ENCODE results near the gene FARSB. TPM values are rescaled to one million over a fixed set of nuclear protein-coding genes. Genes with fewer than 3 reads are reported as not detected.

FARSB gene
- total and polyA plus RNA-seq, 4 donors, result 9.5 to 17.0 (median 15.5) TPM

- H3K27ac ChIP-seq (ENCODE audit: low read depth in 1 of 2, low read length in 1 of 2), result no peak overlapping the region
- no peak overlapping the region for H3K9ac ChIP-seq (ENCODE audit: insufficient read depth in 1 of 2, low read length in 2 of 2)
- WGBS, 2 donors, result 56 to 67% methylated on average over 3 of the region's 3 CpGs
- H3K4me1 ChIP-seq (ENCODE audit: control insufficient read depth in 5 of 5, insufficient read depth in 5 of 5, low read length in 5 of 5), result peaks cover 0 to 2% (median 0%) of the 10 kb centered on the region in 5 donors
- H3K9me3 ChIP-seq (ENCODE audit: control insufficient read depth in 4 of 4, insufficient read depth in 3 of 4, low read length in 3 of 4), result no peaks in the 10 kb centered on the region
- no peaks in the 10 kb centered on the region for H3K27me3 ChIP-seq (ENCODE audit: control insufficient read depth in 3 of 3, insufficient read depth in 3 of 3, low read length in 2 of 3)
- H3K36me3 ChIP-seq (ENCODE audit: control insufficient read depth in 4 of 4, insufficient read depth in 4 of 4, low read length in 4 of 4), result no peaks in the 10 kb centered on the region
- DNase-seq, result no peak
- no peak overlapping the region for H3K4me3 ChIP-seq
- ATAC-seq (ENCODE audit: insufficient read depth, low FRiP score), result no peak
- TF ChIP-seq CTCF (IDR thresholded peaks at IDR 0.05; ENCODE audit: control extremely low read depth, extremely low read depth), result no peak
Measured at GRCh38 chr2:222663479-222663878, 7.6 kb upstream of the FARSB start.

- no peak overlapping the region for H3K27ac ChIP-seq (ENCODE audit: low read depth in 1 of 2, low read length in 1 of 2)
- no peaks in the 10 kb centered on the region for H3K9me3 ChIP-seq (ENCODE audit: control insufficient read depth in 4 of 4, insufficient read depth in 3 of 4, low read length in 3 of 4)
- peaks cover 0 to 3% (median 0%) of the 10 kb centered on the region in 4 donors for H3K36me3 ChIP-seq (ENCODE audit: control insufficient read depth in 4 of 4, insufficient read depth in 4 of 4, low read length in 4 of 4)
- peaks cover 4 to 18% (median 6%) of the 10 kb centered on the region in 5 donors for H3K4me1 ChIP-seq (ENCODE audit: control insufficient read depth in 5 of 5, insufficient read depth in 5 of 5, low read length in 5 of 5)
- ATAC-seq (ENCODE audit: insufficient read depth, low FRiP score), result no peak
- WGBS, 2 donors, result 23% methylated on average over 13 of the region's 13 CpGs
- H3K27me3 ChIP-seq (ENCODE audit: control insufficient read depth in 3 of 3, insufficient read depth in 3 of 3, low read length in 2 of 3), result no peaks in the 10 kb centered on the region
- peak overlapping the region; percentile 40 for H3K4me3 ChIP-seq
- TF ChIP-seq CTCF (IDR thresholded peaks at IDR 0.05; ENCODE audit: control extremely low read depth, extremely low read depth), result no peak
- DNase-seq, result peak in 2 of 3 donors; percentile 28 to 46
- H3K9ac ChIP-seq (ENCODE audit: insufficient read depth in 1 of 2, low read length in 2 of 2), result peak overlapping the region; percentile 94 to 99
Measured at GRCh38 chr2:222656526-222657446, 894 bp upstream of the FARSB start.

GRCh38 chr2:222653280-222653679, 2.6 kb downstream of the FARSB start:
- peaks cover 2 to 3% (median 2%) of the 10 kb centered on the region in 4 donors for H3K36me3 ChIP-seq (ENCODE audit: control insufficient read depth in 4 of 4, insufficient read depth in 4 of 4, low read length in 4 of 4)
- no peak for TF ChIP-seq CTCF (IDR thresholded peaks at IDR 0.05; ENCODE audit: control extremely low read depth, extremely low read depth)
- no peak for ATAC-seq (ENCODE audit: insufficient read depth, low FRiP score)
- H3K27ac ChIP-seq (ENCODE audit: low read depth in 1 of 2, low read length in 1 of 2), result no peak overlapping the region
- no peak overlapping the region for H3K4me3 ChIP-seq
- peaks cover 4 to 18% (median 6%) of the 10 kb centered on the region in 5 donors for H3K4me1 ChIP-seq (ENCODE audit: control insufficient read depth in 5 of 5, insufficient read depth in 5 of 5, low read length in 5 of 5)
- H3K9me3 ChIP-seq (ENCODE audit: control insufficient read depth in 4 of 4, insufficient read depth in 3 of 4, low read length in 3 of 4), result no peaks in the 10 kb centered on the region
- no peak overlapping the region for H3K9ac ChIP-seq (ENCODE audit: insufficient read depth in 1 of 2, low read length in 2 of 2)
- no peak for DNase-seq
- H3K27me3 ChIP-seq (ENCODE audit: control insufficient read depth in 3 of 3, insufficient read depth in 3 of 3, low read length in 2 of 3), result no peaks in the 10 kb centered on the region
